Umbilical cord (tissue), 2 donors: ENCODE data around the gene EMSY. TPM values are rescaled to one million over a fixed set of nuclear protein-coding genes. Genes with fewer than 3 reads are reported as not detected.

Experiments
- DNase-seq: peaks from one replicate; pipeline ENCODE4 v3.0.0-alpha.2; 2015; ENCODE audit warnings: low spot score
- total RNA-seq: library from RNA; depleted of rRNA; stranded (reverse); fragments of >200 nt; gene quantifications from one replicate; pipeline ENCODE4 v1.2.3, GENCODE V29; 2014; ENCODE audit warnings: low replicate concordance; ENCODE audit not compliant: insufficient read depth

Gene EMSY
- total RNA-seq, 1 donor from 2014 or later = 21.9 TPM

GRCh38 chr11:76515494-76515893 is 70.7 kb downstream of the EMSY start:
- no peak for DNase-seq

GRCh38 chr11:76523147-76523546 is 78.3 kb downstream of the EMSY start:
- no peak for DNase-seq

- DNase-seq = no peak
Observed at GRCh38 chr11:76523786-76524436, 79.1 kb downstream of the EMSY start.

GRCh38 chr11:76524461-76524860 is 79.6 kb downstream of the EMSY start:
- no peak for DNase-seq

- peak; percentile 40 for DNase-seq
Observed at GRCh38 chr11:76524919-76525318, 80.1 kb downstream of the EMSY start.

GRCh38 chr11:76526878-76527277 is 82.1 kb downstream of the EMSY start:
- no peak for DNase-seq

GRCh38 chr11:76542436-76542835 is 97.6 kb downstream of the EMSY start:
- no peak for DNase-seq

GRCh38 chr11:76543006-76543703 is 98.3 kb downstream of the EMSY start:
- no peak for DNase-seq

GRCh38 chr11:76550781-76551180 is 106.0 kb downstream of the EMSY start:
- DNase-seq = peak; percentile 15

- peak; percentile 34 for DNase-seq
Observed at GRCh38 chr11:76551400-76551799, 106.6 kb downstream of the EMSY start.

- DNase-seq = no peak
Observed at GRCh38 chr11:76552987-76553386, 108.2 kb downstream of the EMSY start.

GRCh38 chr11:76553554-76554476 is 109.0 kb downstream of the EMSY start:
- DNase-seq = peak; percentile 33

GRCh38 chr11:76554767-76555166 is 109.9 kb downstream of the EMSY start:
- no peak for DNase-seq

GRCh38 chr11:76557466-76557865 is 112.6 kb downstream of the EMSY start:
- no peak for DNase-seq

GRCh38 chr11:76558473-76558872 is 113.7 kb downstream of the EMSY start:
- no peak for DNase-seq

GRCh38 chr11:76558891-76559290 is 114.1 kb downstream of the EMSY start:
- DNase-seq = no peak

- DNase-seq = no peak
Observed at GRCh38 chr11:76559346-76559745, 114.5 kb downstream of the EMSY start.

GRCh38 chr11:76560219-76560618 is 115.4 kb downstream of the EMSY start:
- no peak for DNase-seq

- DNase-seq = no peak
Observed at GRCh38 chr11:76561245-76561644, 116.4 kb downstream of the EMSY start.

- no peak for DNase-seq
Observed at GRCh38 chr11:76562541-76562940, 117.7 kb downstream of the EMSY start.

- DNase-seq = peak; percentile 26
Observed at GRCh38 chr11:76564364-76564763, 119.5 kb downstream of the EMSY start.

GRCh38 chr11:76566811-76567210 is 122.0 kb downstream of the EMSY start:
- no peak for DNase-seq
